HepG2 (cell line): ENCODE measurements around the gene ZNF526. TPM values are rescaled to one million over a fixed set of nuclear protein-coding genes. Genes with fewer than 3 reads are reported as not detected.

Experiments
- ARID4A ChIP-seq: sonication (generic); formaldehyde crosslinking; IDR thresholded peaks from 2 replicates; pipeline ENCODE4 v1.5.0; 2020; ENCODE audit warnings: mild to moderate bottlenecking, missing genetic modification reagents, borderline replicate concordance
- CEBPZ ChIP-seq: IDR thresholded peaks from 2 replicates; pipeline ENCODE4 v1.6.1; 2012; ENCODE audit warnings: low read length, improper control_type of control experiment
- FOXC1 ChIP-seq: sonication (generic); formaldehyde crosslinking; IDR thresholded peaks from 2 replicates; pipeline ENCODE4 v1.8.0; 2022; ENCODE audit warnings: mild to moderate bottlenecking, missing genetic modification reagents, borderline replicate concordance
- FOXO4 ChIP-seq: sonication (generic); formaldehyde crosslinking; conservative IDR thresholded peaks from 2 replicates; pipeline ENCODE4 v1.8.1; 2023; ENCODE audit warnings: missing genetic modification reagents
- ISL2 ChIP-seq: sonication (generic); formaldehyde crosslinking; IDR thresholded peaks from 2 replicates; pipeline ENCODE4 v1.5.0; 2020; ENCODE audit warnings: missing genetic modification reagents
- KDM1A ChIP-seq: IDR thresholded peaks from 2 replicates; pipeline ENCODE4 v1.6.1; 2016; ENCODE audit warnings: missing compliant biosample characterization
- PATZ1 ChIP-seq: sonication (generic); formaldehyde crosslinking; IDR thresholded peaks from 2 replicates; pipeline ENCODE4 v1.4.0; 2020; ENCODE audit warnings: missing genetic modification reagents
- RFX1 ChIP-seq: fragments of 450-650 bp; IDR thresholded peaks from 2 replicates; pipeline ENCODE4 v1.6.1; 2017
- SETDB1 ChIP-seq: sonication (generic); formaldehyde crosslinking; IDR thresholded peaks from 2 replicates; pipeline ENCODE4 v1.5.1; 2020; ENCODE audit warnings: missing genetic modification reagents, mild to moderate bottlenecking, borderline replicate concordance
- SNAI1 ChIP-seq: sonication (generic); formaldehyde crosslinking; IDR thresholded peaks from 2 replicates; pipeline ENCODE4 v1.5.0; 2020; ENCODE audit warnings: mild to moderate bottlenecking, missing genetic modification reagents, borderline replicate concordance
- ZBTB42 ChIP-seq: sonication (generic); formaldehyde crosslinking; IDR thresholded peaks from 2 replicates; pipeline ENCODE4 v1.5.0; 2020; ENCODE audit warnings: mild to moderate bottlenecking, missing genetic modification reagents
- ZFP62 ChIP-seq: sonication (generic); formaldehyde crosslinking; IDR thresholded peaks from 2 replicates; pipeline ENCODE4 v1.4.0; 2020; ENCODE audit warnings: missing genetic modification reagents
- ZNF230 ChIP-seq: sonication (generic); formaldehyde crosslinking; IDR thresholded peaks from 2 replicates; pipeline ENCODE4 v1.4.0; 2020; ENCODE audit warnings: mild to moderate bottlenecking, missing genetic modification reagents
- ZNF513 ChIP-seq: sonication (generic); formaldehyde crosslinking; conservative IDR thresholded peaks from 2 replicates; pipeline ENCODE4 v1.5.0; 2020; ENCODE audit warnings: missing genetic modification reagents
- polyA plus RNA-seq, 8 experiments: library from polyadenylated mRNA; depleted of rRNA in 3 of 8; stranded (reverse) in 7 of 8; unstranded in 1 of 8; fragments of >200 nt; fragmentation: Illumina TruSeq in 4 of 8; extraction: Trizol in 4 of 8; gene quantifications; 2 replicates each; pipeline versions ENCODE4 v1.2.1 to v1.2.3, GENCODE V29; 2011 to 2016; ENCODE audit warnings: low read depth in 4 of 8, missing spikeins in 1 of 8, mixed read lengths in 1 of 8; ENCODE audit not compliant: insufficient read depth in 1 of 8
- total RNA-seq, 5 experiments: library from RNA; depleted of rRNA; stranded (reverse); fragments of >200 nt; fragmentation: Illumina TruSeq; extraction: Trizol; gene quantifications; 2 replicates each; pipeline ENCODE4 v1.2.3, GENCODE V29; 2016; ENCODE audit warnings: low read depth in 1 of 5

ZNF526 gene
- total and polyA plus RNA-seq, 2 of the 13 experiments (the other 11 are each of a cell fraction or from before 2014, with no cell fraction given) = 3.3 to 8.4 TPM

- peak; percentile 71 for TF ChIP-seq ARID4A (CRISPR knock-in tag)
- TF ChIP-seq CEBPZ = no peak
- TF ChIP-seq PATZ1 (CRISPR knock-in tag) = peak; percentile 98
- no peak for TF ChIP-seq KDM1A
- TF ChIP-seq FOXC1 (CRISPR knock-in tag) = peak; percentile 49; the same call in 1 of the 2 replicates
- TF ChIP-seq RFX1 = no peak
- TF ChIP-seq ISL2 = 0 out of 2 replicates have a peak, but pooled peaks have one; percentile 25
- no peak for TF ChIP-seq ZNF513 (CRISPR knock-in tag)
- no peak for TF ChIP-seq ZFP62 (CRISPR knock-in tag)
- no peak for TF ChIP-seq ZNF230 (CRISPR knock-in tag)
- no peak for TF ChIP-seq FOXO4 (CRISPR knock-in tag)
- TF ChIP-seq SETDB1 (CRISPR knock-in tag) = no peak
- TF ChIP-seq SNAI1 (CRISPR knock-in tag) = no peak
- TF ChIP-seq ZBTB42 (CRISPR knock-in tag) = no peak
Measured at GRCh38 chr19:42254089-42254849, 34.2 kb downstream of the ZNF526 start (continued).
